ENCODE measurements around the gene WWTR1. TPM values are rescaled to one million over a fixed set of nuclear protein-coding genes. Genes with fewer than 3 reads are reported as not detected.

WWTR1 gene
- total RNA-seq, 1 donor from 2014 or later: 87.7 TPM

- no peak for ATAC-seq
- Histone ChIP-seq H3K27me3 (no peaks in the 10 kb centered on the region), H3K9me3 (no peaks in the 10 kb centered on the region), H3K27ac (no peak overlapping the region), H3K36me3 (no peaks in the 10 kb centered on the region), H3K4me1 (peaks cover 58% of the 10 kb centered on the region), H3K4me3 (no peak overlapping the region)
- no peak for DNase-seq
- intact Hi-C loops (cut with DNase I): no loop called here
- no peak for TF ChIP-seq CTCF (IDR thresholded peaks at IDR 0.05)
Measured at GRCh38 chr3:149630806-149631205, 27.0 kb downstream of the WWTR1 start.

GRCh38 chr3:149628957-149629670, 28.7 kb downstream of the WWTR1 start:
- TF ChIP-seq CTCF (IDR thresholded peaks at IDR 0.05): no peak
- intact Hi-C loops (cut with DNase I): no loop called here
- H3K4me1 ChIP-seq: peaks cover 47% of the 10 kb centered on the region
- H3K27ac ChIP-seq: peak overlapping the region; percentile 58
- H3K9me3 ChIP-seq: no peaks in the 10 kb centered on the region
- no peak overlapping the region for H3K4me3 ChIP-seq
- no peaks in the 10 kb centered on the region for H3K36me3 ChIP-seq
- ATAC-seq (peak; percentile 40), DNase-seq (no peak)
- no peaks in the 10 kb centered on the region for H3K27me3 ChIP-seq

GRCh38 chr3:149626671-149627070, 31.2 kb downstream of the WWTR1 start:
- H3K27me3 ChIP-seq: no peaks in the 10 kb centered on the region
- H3K27ac ChIP-seq: peak overlapping the region; percentile 31
- intact Hi-C loops (cut with DNase I): no loop called here
- H3K9me3 ChIP-seq: no peaks in the 10 kb centered on the region
- ATAC-seq (peak; percentile 86), DNase-seq (peak; percentile 69)
- no peak for TF ChIP-seq CTCF (IDR thresholded peaks at IDR 0.05)
- H3K4me3 ChIP-seq: no peak overlapping the region
- H3K36me3 ChIP-seq: no peaks in the 10 kb centered on the region
- H3K4me1 ChIP-seq: peaks cover 39% of the 10 kb centered on the region

GRCh38 chr3:149625795-149626194, 32.0 kb downstream of the WWTR1 start:
- H3K4me1 ChIP-seq: peaks cover 43% of the 10 kb centered on the region
- intact Hi-C loops (cut with DNase I): no loop called here

GRCh38 chr3:149623824-149624223, 34.0 kb downstream of the WWTR1 start:
- Histone ChIP-seq H3K9me3 (no peaks in the 10 kb centered on the region), H3K27ac (no peak overlapping the region), H3K27me3 (no peaks in the 10 kb centered on the region), H3K36me3 (no peaks in the 10 kb centered on the region), H3K4me1 (peaks cover 36% of the 10 kb centered on the region), H3K4me3 (no peak overlapping the region)
- no peak for DNase-seq
- intact Hi-C loops (cut with DNase I): no loop called here
- no peak for TF ChIP-seq CTCF (IDR thresholded peaks at IDR 0.05)
- ATAC-seq: peak; percentile 74

More at GRCh38 chr3:149625795-149626194, 32.0 kb downstream of the WWTR1 start:
- Histone ChIP-seq H3K9me3 (no peaks in the 10 kb centered on the region), H3K27ac (no peak overlapping the region), H3K4me3 (no peak overlapping the region), H3K27me3 (no peaks in the 10 kb centered on the region), H3K36me3 (no peaks in the 10 kb centered on the region)
- TF ChIP-seq CTCF (IDR thresholded peaks at IDR 0.05): no peak
- no peak for DNase-seq
- ATAC-seq: no peak
